Activated CD8-positive, alpha-beta T cell treated with anti-CD3 and anti-CD28 coated beads, Interleukin-2, amount 10 ng/mL, durations not matched to agents 7 days and 5 days (primary cell): Measurements from ENCODE around the gene SPNS3. TPM values are rescaled to one million over a fixed set of nuclear protein-coding genes. Genes with fewer than 3 reads are reported as not detected.

Experiments
- ATAC-seq: fragments of 150-1000 bp; cut with Tn5 transposase; one replicate; pipeline ENCODE4 v1.10.0; 2021; ENCODE audit warnings: moderate library complexity
- CTCF ChIA-PET: fragments of 350-600 bp; sonication (Branson Sonifier 250); formaldehyde crosslinking; loops from one replicate; lab custom pipeline; 2021; ENCODE audit warnings: antibody characterized with exemption; lab: Charles Lee
- POLR2A ChIA-PET: fragments of 350-600 bp; sonication (Branson Sonifier 250); formaldehyde crosslinking; loops from one replicate; lab custom pipeline; 2021; ENCODE audit warnings: antibody characterized with exemption; lab: Charles Lee
- DNase-seq: peaks from one replicate; pipeline ENCODE4 v3.0.0-alpha.2; 2020
- H3K27ac Mint-ChIP-seq: one replicate; pipeline ENCODE4 v1.8.0; 2021; ENCODE audit warnings: mild to moderate bottlenecking, mixed read lengths
- H3K27me3 Mint-ChIP-seq: one replicate; pipeline ENCODE4 v1.8.0; 2021; ENCODE audit warnings: low read depth, mixed read lengths
- H3K36me3 Mint-ChIP-seq: one replicate; pipeline ENCODE4 v1.8.0; 2021; ENCODE audit warnings: low read depth, mixed read lengths
- H3K4me1 Mint-ChIP-seq: one replicate; pipeline ENCODE4 v1.8.0; 2021; ENCODE audit warnings: low read depth, mixed read lengths
- H3K4me3 Mint-ChIP-seq: one replicate; pipeline ENCODE4 v1.8.0; 2021; ENCODE audit warnings: mild to moderate bottlenecking, mixed read lengths
- H3K9me3 Mint-ChIP-seq: one replicate; pipeline ENCODE4 v1.8.0; 2022; ENCODE audit warnings: mixed read lengths; ENCODE audit not compliant: insufficient read depth
- total RNA-seq, 2 experiments: library from RNA; stranded (reverse); gene quantifications; one replicate each; pipeline ENCODE4 v1.2.3, GENCODE V29; 2021

Gene SPNS3
- total RNA-seq, 2 experiments from 2014 or later: 26.8 to 29.1 TPM

DNA sequence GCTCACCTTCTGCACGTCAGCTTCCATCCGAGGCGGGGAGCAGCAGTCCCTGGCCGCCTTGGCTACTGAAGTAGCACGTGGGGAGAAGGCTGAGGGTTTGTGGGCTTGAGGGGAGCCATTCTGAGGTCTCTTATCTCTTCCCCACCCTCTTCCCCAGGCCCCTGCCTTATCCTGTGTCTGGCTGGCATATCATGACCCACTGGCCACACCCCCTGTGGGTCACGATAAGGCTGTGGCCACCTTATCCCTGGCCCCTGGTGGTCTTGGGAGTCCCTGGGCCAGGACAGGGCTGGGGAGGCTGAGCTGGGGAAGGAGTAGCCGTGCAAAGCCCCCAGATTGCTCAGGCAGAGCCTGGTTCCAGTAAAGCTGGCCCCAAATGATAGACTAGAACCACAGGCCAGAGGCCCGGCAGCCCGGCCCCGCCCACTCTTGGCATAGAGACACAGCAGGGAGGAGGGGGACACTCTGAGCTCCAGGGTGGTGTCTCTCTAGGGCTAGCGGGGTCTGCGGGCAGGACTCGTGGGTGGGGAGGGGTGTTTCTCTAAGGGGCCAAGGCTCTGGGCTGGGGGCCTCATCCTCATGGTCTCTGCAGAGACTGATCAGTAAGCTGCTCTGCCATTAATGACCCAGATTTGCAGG is 72.6 kb downstream of the SPNS3 start:
- Mint-ChIP-seq H3K27me3 (peaks cover 5% of the 10 kb centered on the region), H3K27ac (no peak overlapping the region), H3K9me3 (no peaks in the 10 kb centered on the region), H3K4me3 (no peak overlapping the region), H3K36me3 (no peaks in the 10 kb centered on the region), H3K4me1 (peaks cover 81% of the 10 kb centered on the region)
- ChIA-PET POLR2A (interaction anchor here (1.6 kb wide), 2 partner anchors 26 to 73 kb away, joined by 3 read pairs; partner anchors contain the start of gene SPNS3), CTCF (interaction anchor here (1.7 kb wide), 1 partner anchor 86 kb away, joined by 5 read pairs; no protein-coding TSS in a partner anchor)
- ATAC-seq: no peak
- DNase-seq: no peak

DNA sequence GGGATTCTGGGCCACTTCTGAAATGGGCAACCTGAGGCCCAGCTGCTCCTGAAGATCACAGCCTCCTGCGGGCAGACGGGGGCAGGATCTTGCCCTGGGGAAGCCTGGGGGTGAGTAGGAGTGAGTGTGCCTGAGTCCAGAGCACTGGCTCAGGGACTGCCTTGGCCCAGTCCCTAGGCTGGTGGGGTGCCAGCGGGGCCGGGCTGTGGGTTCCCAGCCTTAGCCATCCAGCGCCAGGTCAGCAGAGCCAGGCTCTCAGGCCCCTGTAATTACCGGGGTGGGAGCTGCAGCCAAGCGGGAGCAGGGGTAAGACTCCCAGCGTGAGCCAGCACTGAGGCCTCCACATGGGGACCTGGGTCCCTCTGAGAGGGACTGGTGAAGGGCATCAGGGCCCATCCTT is 73.2 kb downstream of the SPNS3 start:
- no peak overlapping the region for H3K4me3 Mint-ChIP-seq
- ATAC-seq (no peak), DNase-seq (no peak)
- peaks cover 76% of the 10 kb centered on the region for H3K4me1 Mint-ChIP-seq
- CTCF ChIA-PET: interaction anchor here (1.7 kb wide), 1 partner anchor 86 kb away, joined by 5 read pairs; no protein-coding TSS in a partner anchor
- POLR2A ChIA-PET: interaction anchor here (0.8 kb wide), 1 partner anchor 363 kb away, joined by 3 read pairs; no protein-coding TSS in a partner anchor
- H3K9me3 Mint-ChIP-seq: no peaks in the 10 kb centered on the region
- no peaks in the 10 kb centered on the region for H3K27me3 Mint-ChIP-seq
- H3K27ac Mint-ChIP-seq: no peak overlapping the region
- no peaks in the 10 kb centered on the region for H3K36me3 Mint-ChIP-seq

DNA sequence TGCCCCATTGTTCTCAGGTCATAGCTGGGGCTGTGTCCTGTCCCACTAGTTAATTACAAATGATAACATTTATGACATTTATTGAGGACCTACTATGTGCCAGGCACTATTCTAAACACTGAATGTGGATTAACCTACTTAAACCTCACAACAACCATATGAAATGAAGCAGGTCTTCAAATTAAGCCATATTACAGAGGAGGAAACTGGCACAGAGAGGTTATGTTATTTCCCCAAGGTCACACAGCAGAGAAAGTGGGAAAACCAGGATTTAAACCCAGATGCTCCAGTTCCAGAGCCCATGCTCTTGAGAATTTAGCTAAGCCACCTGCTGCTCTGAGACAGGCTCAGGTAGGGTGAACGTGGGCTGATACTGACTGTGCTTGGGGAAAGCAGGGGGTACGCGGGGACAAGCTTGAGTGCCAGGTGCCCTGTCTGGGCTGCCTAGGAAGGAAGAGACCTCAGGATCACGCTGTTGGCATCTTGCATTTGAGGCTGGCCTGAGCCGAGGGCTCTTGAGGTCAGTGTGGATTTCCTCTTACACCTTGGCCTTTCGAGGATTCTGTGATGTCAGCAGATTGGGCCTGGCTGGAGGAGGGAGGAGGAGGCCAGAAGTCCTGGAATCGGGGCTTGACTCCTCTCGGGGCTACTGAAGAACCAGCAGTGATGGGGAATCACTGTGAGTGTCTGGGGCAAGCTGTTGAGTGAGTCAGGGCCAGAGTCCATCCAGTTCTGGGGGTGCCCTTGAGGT is 73.8 kb downstream of the SPNS3 start:
- ATAC-seq: no peak
- no peak overlapping the region for H3K27ac Mint-ChIP-seq
- no peaks in the 10 kb centered on the region for H3K9me3 Mint-ChIP-seq
- no peaks in the 10 kb centered on the region for H3K36me3 Mint-ChIP-seq
- ChIA-PET POLR2A (interaction anchor here (0.8 to 1.0 kb wide), 2 partner anchors 26 to 364 kb away, joined by 3 to 4 read pairs; no protein-coding TSS in a partner anchor), CTCF (interaction anchor here (1.7 to 2.5 kb wide), 3 partner anchors 87 to 302 kb away, joined by 5 to 7 read pairs (median 5); no protein-coding TSS in a partner anchor)
- H3K4me3 Mint-ChIP-seq: no peak overlapping the region
- H3K4me1 Mint-ChIP-seq: peaks cover 76% of the 10 kb centered on the region
- no peak for DNase-seq
- H3K27me3 Mint-ChIP-seq: no peaks in the 10 kb centered on the region

DNA sequence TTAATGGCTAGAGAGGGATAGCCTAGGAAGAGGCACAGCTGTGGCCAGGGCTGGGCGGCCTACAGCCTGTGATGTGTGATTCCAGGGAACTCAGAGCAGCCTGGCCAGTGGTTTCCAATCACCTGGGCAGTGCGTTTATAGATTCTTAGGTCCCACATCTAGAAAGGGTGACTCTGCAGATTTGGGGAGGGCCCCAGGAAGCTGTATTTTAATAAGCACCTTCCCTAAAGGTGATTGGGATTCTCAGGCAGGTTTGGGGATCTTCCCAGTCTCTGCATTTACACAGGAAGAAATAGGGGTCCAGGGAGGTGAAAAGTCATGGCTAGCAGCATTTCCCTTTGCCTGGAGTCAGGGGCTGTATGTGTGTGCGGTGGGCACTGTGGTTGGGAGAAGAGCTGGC is 74.5 kb downstream of the SPNS3 start:
- Mint-ChIP-seq H3K36me3 (no peaks in the 10 kb centered on the region), H3K27me3 (no peaks in the 10 kb centered on the region), H3K4me3 (no peak overlapping the region), H3K27ac (no peak overlapping the region), H3K4me1 (peaks cover 72% of the 10 kb centered on the region), H3K9me3 (no peaks in the 10 kb centered on the region)
- POLR2A ChIA-PET: interaction anchor here (1.0 kb wide), 1 partner anchor 27 kb away, joined by 4 read pairs; no protein-coding TSS in a partner anchor
- CTCF ChIA-PET: interaction anchor here (0.8 to 2.5 kb wide), 3 partner anchors 8 to 302 kb away, joined by 4 to 7 read pairs (median 5); no protein-coding TSS in a partner anchor
- ATAC-seq (no peak), DNase-seq (no peak)

DNA sequence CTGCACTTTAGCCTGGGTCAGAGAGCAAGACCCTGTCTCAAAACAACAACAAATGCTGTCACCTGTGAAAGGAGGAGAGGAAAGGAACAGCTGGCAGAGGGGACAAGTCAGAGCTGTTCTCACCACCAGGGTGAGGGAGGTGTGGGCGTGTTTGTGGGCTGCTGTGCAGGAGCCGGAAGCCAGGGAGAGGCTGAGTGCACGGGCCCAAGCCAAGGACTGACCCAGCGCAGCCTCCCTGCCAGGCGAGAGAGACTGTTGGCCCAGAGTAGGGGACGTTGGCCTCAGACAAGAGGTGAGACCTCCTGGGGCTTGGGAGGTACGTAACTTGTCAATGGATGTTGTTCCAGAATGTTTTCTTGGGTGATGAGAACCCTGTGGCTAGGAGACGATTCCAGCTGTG is 75.7 kb downstream of the SPNS3 start:
- POLR2A ChIA-PET: no interaction called here
- no peaks in the 10 kb centered on the region for H3K9me3 Mint-ChIP-seq
- H3K4me3 Mint-ChIP-seq: peak overlapping the region; percentile 37
- peaks cover 60% of the 10 kb centered on the region for H3K4me1 Mint-ChIP-seq
- CTCF ChIA-PET: interaction anchor here (0.9 to 2.5 kb wide), 7 partner anchors 10 to 304 kb away, joined by 3 to 7 read pairs (median 4); partner anchors contain the start of gene SPNS2
- no peaks in the 10 kb centered on the region for H3K36me3 Mint-ChIP-seq
- ATAC-seq: peak; percentile 88
- peak overlapping the region; percentile 64 for H3K27ac Mint-ChIP-seq
- H3K27me3 Mint-ChIP-seq: no peaks in the 10 kb centered on the region
- DNase-seq: peak; percentile 80

DNA sequence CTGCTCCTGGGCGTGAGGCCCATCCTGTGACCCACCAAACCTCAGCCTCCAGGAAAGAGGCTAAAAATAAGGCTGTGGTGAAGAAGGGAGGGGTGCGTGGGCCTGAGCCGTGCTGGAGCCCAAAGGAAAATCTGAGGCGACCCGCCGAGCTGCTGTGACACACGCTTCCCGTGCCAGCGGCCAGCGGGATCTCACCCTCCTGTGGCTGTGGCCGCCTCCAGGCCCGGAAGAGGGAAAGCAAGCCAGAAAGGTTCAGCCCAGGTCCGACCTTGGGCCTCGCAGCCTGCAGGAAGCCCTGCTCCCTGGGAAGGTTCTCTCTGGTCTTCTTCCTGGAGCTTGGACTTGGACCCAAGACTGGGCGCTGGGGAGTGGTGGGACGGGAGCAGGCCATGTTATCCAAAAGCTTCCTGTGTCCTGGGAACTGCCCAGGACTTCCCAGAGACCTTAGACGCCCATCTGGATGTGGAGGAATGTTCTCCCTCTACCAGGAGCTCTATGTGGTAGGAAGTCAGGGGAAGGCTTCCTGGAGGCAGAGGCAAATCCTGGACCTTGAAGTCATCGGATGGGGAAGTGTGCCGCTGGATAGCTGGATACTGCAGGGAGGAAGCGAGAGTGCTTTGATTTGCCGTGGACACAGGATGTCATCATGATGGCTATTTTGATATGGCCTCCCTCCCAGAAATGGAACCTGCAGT is 76.3 kb downstream of the SPNS3 start:
- H3K27ac Mint-ChIP-seq: no peak overlapping the region
- no peak overlapping the region for H3K4me3 Mint-ChIP-seq
- H3K4me1 Mint-ChIP-seq: peaks cover 53% of the 10 kb centered on the region
- H3K9me3 Mint-ChIP-seq: no peaks in the 10 kb centered on the region
- ChIA-PET CTCF (interaction anchor here (1.0 to 2.5 kb wide), 5 partner anchors 11 to 89 kb away, joined by 3 to 7 read pairs (median 4); partner anchors contain the start of gene SPNS2), POLR2A (interaction anchor here (1.1 kb wide), 1 partner anchor 10 kb away, joined by 3 read pairs; no protein-coding TSS in a partner anchor)
- ATAC-seq: no peak
- H3K36me3 Mint-ChIP-seq: no peaks in the 10 kb centered on the region
- no peaks in the 10 kb centered on the region for H3K27me3 Mint-ChIP-seq
- no peak for DNase-seq

DNA sequence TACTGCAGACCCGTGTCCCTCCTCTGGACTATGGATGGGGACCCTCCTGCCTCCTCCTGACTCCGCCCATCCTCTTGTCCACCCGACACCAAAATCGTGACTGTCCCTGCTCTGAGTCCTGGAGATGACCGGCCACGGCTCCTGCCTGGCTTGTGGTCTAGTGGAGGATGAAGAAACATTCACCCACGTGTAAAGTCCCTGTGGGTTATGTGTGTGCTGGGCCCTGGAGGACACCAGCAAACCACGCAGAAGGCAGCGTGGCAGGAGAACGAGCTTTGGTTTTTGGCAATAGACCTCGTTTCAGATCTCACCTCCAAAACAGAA is 76.8 kb downstream of the SPNS3 start:
- H3K9me3 Mint-ChIP-seq: no peaks in the 10 kb centered on the region
- ChIA-PET CTCF (interaction anchor here (1.7 kb wide), 1 partner anchor 12 kb away, joined by 4 read pairs; the partner anchor contains the start of gene SPNS2), POLR2A (interaction anchor here (1.1 kb wide), 1 partner anchor 11 kb away, joined by 3 read pairs; no protein-coding TSS in a partner anchor)

DNA sequence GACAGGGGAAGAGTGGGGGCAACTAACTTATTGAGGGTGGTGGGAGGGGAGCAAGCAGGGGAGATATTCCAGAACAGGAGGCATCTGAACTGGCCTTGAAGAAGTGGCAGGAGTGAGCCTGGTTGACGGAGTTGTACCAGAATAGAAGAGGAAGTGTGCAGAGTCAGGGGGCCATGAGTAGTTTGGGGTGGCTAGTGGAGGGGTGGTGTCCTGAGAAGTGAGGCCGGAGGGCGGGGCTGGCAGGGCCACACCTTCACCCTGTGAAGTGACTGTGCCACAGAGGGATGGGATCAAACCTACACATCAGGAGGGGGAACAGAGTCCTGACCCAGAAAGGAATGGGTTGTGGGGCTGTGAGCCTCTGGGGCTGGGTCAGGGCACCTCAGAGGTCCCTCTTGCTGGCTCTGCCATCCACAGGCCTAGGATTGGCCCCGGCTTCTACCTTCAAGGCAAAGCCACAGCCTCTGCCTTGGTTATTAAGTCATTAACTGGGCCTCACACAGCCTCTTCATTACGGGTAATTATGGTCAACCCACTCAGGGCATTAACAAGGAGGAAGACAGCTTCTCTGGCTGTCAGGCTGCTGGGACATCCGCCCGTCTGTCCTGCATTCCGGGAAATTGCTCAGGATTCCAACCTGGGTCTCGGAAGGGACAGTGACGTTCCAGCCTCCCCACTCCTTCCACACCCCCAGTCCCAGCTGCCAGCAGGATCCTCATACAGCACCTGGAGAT is 77.6 kb downstream of the SPNS3 start:
- no peaks in the 10 kb centered on the region for H3K27me3 Mint-ChIP-seq
- ATAC-seq: no peak
- no peak overlapping the region for H3K4me3 Mint-ChIP-seq
- DNase-seq: no peak
- no peaks in the 10 kb centered on the region for H3K9me3 Mint-ChIP-seq
- POLR2A ChIA-PET: interaction anchor here (1.1 kb wide), 1 partner anchor 12 kb away, joined by 3 read pairs; no protein-coding TSS in a partner anchor
- no peaks in the 10 kb centered on the region for H3K36me3 Mint-ChIP-seq
- H3K4me1 Mint-ChIP-seq: peaks cover 41% of the 10 kb centered on the region
- CTCF ChIA-PET: no interaction called here
- H3K27ac Mint-ChIP-seq: no peak overlapping the region

More for the DNA sequence above, 76.8 kb downstream of the SPNS3 start:
- no peak for DNase-seq
- no peaks in the 10 kb centered on the region for H3K27me3 Mint-ChIP-seq
- H3K4me3 Mint-ChIP-seq: no peak overlapping the region
- H3K4me1 Mint-ChIP-seq: peaks cover 48% of the 10 kb centered on the region
- no peaks in the 10 kb centered on the region for H3K36me3 Mint-ChIP-seq
- H3K27ac Mint-ChIP-seq: no peak overlapping the region
- no peak for ATAC-seq

DNA sequence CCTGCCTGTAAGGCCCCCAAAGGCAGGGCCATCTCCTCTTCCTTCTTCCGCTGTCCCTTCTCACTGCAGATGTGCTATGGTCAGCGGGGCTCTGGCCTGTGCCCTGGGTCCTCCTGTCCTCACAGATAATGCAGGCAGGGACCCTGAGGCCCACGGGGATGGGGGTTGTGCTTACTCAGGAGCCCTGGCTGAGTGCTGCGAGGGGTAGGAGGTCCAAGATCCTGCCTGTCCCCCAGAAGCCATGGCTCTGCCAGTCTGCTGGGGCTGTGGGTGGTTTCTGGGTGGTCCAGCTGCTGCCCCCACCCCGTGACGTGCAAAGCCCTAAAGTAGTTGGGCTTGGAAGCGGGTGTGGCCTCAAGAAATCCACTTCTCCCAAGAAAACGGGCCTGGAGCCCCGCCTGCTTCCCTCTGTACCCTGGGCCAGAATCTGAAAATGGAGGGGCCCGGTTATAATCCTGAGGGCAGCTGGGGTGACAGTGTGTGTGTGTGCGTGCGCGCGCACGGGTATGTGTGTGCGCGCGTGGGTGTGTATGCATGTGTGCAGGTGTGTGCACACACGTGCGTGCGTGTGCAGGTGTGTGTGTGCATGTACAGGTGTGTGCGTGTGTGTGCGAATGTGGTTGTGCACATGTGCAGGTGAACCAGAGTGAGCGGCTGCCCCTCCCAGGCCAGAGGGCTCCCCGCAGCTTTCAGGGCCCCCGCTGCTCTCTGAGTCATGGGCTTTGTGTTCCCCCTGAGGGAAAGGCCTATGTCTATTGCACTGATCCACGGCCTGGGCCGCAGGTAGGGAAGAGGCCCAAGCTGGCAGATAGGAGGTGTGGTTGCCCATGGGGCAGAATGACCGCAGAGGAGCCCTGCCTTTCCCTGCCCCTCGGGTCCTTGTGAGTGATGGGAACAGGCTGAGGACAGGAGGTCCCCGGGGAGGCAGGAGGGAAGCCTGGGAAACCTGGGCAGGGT is 78.7 kb downstream of the SPNS3 start:
- ATAC-seq: no peak
- no peaks in the 10 kb centered on the region for H3K36me3 Mint-ChIP-seq
- no peak overlapping the region for H3K4me3 Mint-ChIP-seq
- no peaks in the 10 kb centered on the region for H3K27me3 Mint-ChIP-seq
- H3K9me3 Mint-ChIP-seq: no peaks in the 10 kb centered on the region
- peaks cover 34% of the 10 kb centered on the region for H3K4me1 Mint-ChIP-seq
- no peak for DNase-seq
- no peak overlapping the region for H3K27ac Mint-ChIP-seq
- CTCF ChIA-PET: no interaction called here
- POLR2A ChIA-PET: no interaction called here
